ENCODE results near the gene NAA16.

Gene NAA16

DNA sequence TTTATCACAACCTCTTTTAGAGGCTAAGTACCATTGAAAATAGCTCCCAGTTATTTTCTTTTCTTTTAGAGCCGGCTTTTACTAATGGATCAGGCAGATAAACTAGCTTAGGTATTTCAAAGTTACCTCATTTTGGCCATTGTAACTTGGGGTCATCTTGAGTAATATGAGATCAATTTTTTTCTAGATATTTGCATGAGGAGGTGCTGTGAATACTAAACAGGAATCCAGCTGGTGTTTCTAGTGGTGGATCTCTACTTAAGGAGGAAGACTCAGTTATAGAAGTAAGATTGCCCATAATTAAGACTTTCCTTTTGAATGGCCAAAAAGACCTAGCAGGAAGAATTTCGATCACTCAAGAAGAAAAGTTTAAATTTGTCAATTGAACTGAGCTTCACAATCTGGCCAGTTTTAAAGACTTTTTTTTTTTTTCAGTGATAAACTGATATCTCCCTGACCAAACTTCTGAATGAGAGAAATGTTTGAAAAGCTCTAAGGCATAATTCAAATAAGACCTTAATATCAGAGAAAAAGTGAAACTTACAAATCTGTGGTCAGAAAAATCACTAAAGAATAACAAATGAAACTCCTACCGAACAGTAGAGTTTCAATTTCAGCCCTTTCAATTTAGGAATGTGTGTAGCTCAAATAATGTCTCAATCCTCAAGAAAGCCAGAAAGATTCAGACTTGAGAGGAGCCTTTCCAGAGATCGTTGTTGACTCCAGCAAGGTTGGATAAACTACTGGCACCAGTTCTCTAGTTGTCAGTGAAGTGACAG, 11.6 kb upstream of the NAA16 start:
- DNase-seq = no peak
- in situ Hi-C loops (cut with HindIII; ENCODE audit: low pct_ligation_motif_present, low pct_unique_long_range_greater_than_20kb, low sequenced_read_pairs) = no loop called here

DNA sequence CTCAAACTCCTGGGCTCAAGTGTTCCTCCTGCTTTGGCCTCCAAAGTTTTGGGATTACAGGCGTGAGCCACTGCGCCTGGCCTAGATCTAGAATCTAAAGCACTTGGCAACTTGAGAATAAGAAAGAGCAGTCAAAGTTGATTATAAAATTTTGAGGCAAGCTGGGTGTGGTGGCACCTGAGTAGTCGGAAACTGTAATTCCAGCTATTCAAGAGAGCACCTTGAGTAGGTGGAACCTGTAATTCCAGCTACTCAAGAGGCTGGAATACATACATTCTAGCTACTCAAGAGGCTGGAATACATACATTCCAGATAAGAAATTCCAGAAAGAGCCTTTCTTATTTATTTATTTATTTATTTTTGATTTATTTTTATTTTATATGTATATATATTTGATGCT, 8.3 kb upstream of the NAA16 start:
- in situ Hi-C loops (cut with HindIII; ENCODE audit: low pct_ligation_motif_present, low pct_unique_long_range_greater_than_20kb, low sequenced_read_pairs) = no loop called here
- DNase-seq = no peak

DNA sequence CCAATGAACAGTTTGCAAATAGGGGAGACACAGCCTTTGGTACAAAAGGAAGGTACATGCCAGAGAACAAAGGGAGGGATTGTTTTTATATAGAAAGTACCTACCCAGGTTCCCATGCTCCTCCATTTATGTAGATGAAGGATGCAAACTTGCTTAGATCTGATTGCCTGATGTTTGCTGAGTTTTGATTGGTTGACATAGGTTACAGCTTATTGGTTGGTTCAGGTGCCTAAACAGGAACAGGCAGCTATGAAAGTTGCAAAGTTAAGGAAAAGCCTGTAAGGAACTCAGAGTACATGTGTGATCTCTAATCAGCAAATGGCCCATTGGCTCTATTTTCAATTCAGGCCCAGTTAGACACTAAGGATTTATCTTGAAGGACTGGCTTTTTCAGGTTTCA, 6.5 kb upstream of the NAA16 start:
- in situ Hi-C loops (cut with HindIII; ENCODE audit: low pct_ligation_motif_present, low pct_unique_long_range_greater_than_20kb, low sequenced_read_pairs) = no loop called here

DNA sequence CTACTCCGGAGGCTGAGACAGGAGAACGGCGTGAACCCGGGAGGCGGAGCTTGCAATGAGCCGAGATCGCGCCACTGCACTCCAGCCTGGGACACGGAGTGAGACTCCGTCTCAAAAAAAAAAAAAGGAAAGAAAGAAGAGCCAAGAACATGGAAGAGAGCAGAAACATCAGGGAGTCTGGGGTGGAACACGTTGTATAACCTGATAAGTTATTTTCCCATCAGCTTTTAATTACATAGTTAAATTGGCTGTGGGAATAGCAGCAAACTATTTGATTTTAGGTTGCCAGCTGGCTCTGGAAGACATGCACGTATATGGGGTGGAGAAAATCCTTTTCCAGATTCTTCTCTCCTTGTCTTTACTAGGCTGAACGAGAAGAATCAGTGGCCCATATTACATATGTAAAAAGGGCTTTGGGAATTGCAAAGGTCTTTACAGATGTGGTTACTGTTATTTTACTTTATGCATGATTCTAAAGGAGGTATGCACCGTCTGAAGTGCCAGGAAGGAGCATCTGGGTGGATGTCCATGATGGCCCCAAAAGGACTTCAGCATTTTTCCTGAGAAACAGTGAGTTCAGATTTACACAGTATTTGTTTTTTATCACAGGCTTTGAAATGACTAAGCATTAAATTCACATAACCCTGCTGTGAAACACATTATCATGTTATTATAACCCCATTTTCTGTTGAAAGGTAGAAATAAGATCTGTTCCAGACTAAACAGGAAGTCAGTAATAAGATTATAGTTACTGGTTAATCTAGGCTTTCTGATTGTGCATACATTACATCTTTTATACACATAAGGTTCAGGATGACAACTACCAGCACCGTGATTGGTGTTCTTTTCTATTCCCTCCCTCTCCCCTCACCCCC, 4.6 kb upstream of the NAA16 start:
- in situ Hi-C loops (cut with HindIII; ENCODE audit: low pct_ligation_motif_present, low pct_unique_long_range_greater_than_20kb, low sequenced_read_pairs) = no loop called here
- no peak for DNase-seq

More for the DNA sequence above, 6.5 kb upstream of the NAA16 start:
- DNase-seq = no peak

DNA sequence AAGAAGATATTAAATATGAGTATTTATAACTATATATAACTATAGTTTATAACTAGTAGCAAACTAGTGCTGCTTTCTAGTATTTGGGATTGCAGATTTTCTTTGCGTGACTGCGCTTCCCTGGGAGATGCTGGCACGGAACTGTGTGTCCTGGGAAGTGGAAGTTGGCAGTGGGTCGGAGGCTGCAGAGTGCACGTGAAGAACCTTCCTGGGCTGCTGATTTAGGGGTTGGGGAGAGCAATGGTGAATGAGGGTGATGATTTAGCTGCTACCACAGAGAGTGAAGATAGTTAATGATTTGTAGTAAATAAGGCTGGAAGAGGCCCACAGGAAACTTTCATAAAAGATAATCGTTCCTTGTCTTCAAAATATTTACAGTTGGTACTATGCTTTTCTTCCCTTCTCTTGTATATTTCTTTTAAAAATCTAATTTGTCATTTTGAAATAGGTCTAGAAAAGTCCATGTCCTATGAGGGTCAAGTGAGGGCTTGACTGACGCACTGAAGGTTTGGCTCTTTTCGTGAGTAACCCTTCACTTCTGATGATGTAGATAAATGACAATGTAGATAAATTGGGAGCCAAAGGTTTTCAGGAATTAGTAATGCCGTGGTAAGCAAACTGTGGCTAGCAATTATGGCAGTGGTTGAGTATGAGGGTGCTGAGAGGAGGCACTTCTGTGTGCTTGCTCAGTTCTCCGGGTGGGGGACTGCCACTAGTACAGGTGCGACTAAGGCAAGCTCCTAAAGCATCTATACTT, 3.0 kb upstream of the NAA16 start:
- DNase-seq = no peak

DNA sequence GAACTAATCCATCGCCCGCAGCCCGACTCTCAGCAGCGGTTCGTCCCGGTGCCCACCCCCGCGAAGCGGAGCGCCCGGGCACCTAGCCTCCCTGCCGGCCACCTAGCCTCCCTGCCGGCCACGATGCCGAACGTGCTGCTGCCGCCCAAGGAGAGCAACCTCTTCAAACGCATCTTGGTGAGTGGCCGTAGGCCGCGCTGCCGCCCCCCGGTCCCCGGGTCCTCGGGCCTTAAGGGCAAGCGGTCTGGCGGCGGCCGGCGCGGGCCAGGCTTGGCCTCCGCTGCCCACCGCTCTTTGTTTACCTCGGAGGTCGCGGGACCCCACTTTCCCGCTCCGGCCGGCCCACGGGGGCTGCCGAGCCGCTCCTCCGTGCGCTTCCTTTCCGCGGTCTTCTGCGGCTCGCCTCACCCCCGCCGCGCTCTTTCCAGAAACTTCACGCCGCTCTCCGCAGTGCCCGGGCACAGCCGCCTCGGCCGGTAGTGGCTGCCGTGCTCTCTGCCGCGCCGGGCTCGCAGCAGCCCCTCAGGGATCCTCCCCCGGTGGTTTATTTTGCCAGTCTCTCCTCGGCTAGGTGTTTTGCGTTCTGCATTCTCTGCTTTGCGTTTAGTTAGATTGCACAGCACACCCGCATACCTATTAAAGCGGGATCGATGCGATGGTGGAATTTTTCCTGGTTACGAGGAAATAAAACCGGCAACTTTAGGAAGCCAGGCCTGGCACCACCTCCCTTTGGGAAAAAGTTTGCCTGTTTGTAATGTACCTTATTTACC, 524 bp downstream of the NAA16 start:
- in situ Hi-C loops (cut with HindIII; ENCODE audit: low pct_ligation_motif_present, low pct_unique_long_range_greater_than_20kb, low sequenced_read_pairs) = no loop called here
- peak; percentile 40 for DNase-seq

More for the DNA sequence above, 3.0 kb upstream of the NAA16 start:
- in situ Hi-C loops (cut with HindIII; ENCODE audit: low pct_ligation_motif_present, low pct_unique_long_range_greater_than_20kb, low sequenced_read_pairs) = no loop called here

DNA sequence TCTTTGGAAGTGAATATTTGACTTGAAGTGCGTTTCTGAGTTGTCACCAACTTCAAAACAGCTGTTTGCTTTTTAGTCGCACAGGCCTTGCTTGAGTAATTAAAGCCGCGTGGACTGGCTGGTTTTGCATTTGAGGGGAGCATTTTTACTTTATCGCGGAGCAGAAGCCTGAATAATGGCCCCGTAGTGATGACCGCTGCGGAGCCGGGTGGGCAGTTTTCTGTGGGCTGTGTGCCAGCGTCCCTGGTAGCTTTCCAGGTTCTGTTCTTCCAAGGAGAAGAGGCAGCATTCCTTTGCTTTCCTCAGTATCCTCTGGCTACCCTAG, 1.1 kb downstream of the NAA16 start:
- in situ Hi-C loops (cut with HindIII; ENCODE audit: low pct_ligation_motif_present, low pct_unique_long_range_greater_than_20kb, low sequenced_read_pairs) = no loop called here
- peak; percentile 51 for DNase-seq

DNA sequence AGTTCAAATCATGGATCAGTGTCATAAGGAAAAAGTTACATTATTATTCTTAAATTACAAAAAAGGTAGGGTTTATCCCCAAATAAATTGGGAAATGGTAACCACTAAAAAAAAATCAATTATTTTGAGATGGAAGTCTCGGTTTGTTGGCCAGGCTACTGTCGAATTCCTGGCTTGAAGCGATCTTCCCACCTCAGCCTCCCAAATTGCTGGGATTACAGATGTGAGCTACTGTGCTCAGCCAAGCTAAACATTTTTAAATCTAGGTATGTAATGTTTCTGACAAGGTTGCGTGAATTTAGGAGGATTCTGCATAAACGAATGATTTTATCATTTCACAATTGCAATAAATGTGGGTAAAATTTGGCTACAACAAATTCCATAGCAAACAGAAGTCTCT, 2.0 kb downstream of the NAA16 start:
- in situ Hi-C loops (cut with HindIII; ENCODE audit: low pct_ligation_motif_present, low pct_unique_long_range_greater_than_20kb, low sequenced_read_pairs) = no loop called here

DNA sequence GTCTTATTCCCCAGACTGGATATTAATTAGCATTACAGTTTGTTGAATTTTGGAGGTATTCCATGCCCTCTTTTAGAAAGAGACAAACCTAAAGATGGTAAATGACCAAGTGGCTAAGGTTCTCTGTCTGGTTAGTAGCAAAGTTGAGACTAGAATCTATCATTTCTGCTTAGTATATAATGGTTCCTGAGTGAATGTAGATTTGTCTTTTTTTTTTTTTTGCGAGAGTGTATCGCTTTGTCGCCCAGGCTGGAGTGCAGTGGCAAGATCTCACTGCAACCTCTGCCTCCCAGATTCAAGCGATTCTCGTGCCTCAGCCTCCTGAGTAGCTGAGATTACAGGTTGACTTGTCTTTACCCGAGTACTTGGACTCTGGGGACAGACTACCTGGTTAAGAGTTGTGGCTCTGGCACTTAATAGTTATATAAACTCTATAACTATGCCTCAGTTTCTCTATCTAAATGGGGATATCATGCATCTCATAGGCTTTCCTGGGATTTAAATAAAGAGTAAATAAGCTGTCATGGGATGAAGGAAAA, 2.7 kb downstream of the NAA16 start:
- no peak for DNase-seq
- in situ Hi-C loops (cut with HindIII; ENCODE audit: low pct_ligation_motif_present, low pct_unique_long_range_greater_than_20kb, low sequenced_read_pairs) = no loop called here

More for the DNA sequence above, 2.0 kb downstream of the NAA16 start:
- no peak for DNase-seq

DNA sequence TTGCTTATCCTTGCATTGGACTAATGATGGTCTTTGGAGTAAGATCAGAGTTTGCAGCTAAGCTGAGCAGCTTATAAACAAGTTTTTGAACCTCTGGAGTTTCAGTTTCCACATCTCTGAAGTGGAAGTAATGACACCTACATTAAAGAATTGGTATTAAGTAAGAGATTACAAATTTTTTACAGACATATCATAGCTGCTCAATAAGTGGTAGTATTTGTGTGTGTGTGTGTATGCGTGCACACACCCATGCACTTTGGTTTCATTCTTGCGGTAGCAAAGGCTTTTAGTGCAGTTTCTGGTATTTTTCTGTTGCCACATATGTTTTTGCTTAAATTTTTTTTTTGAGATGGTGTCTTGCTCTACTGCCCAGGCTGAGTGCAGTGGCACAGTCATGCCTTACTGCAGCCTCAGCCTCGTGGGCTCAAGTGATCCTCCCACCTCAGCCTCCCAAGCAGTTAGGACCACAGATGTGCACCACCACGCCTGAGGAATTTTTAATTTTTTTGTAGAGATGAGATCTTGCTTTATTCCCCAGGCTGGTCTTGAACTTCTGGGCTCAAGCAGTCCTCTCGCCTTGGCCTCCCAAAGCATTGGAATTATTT, 4.5 kb downstream of the NAA16 start:
- in situ Hi-C loops (cut with HindIII; ENCODE audit: low pct_ligation_motif_present, low pct_unique_long_range_greater_than_20kb, low sequenced_read_pairs) = no loop called here
- DNase-seq = no peak

DNA sequence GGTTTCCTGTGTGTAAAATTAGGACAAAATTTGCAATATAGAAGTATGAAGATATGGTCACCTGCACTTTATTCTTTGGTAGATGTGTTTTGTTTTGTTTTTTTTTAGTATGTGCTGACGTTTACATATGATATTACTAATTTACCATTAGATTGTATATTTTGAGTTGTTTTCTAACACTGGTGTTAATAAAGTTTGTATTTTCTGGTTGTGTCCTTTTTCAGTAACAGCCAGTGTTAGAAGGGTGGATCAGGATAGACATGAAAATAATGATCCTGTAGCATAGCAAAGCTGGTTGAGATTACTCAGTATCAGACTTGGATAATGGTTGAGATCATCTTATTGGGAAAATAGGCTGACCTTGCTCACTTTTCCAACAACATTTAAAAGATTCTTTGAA, 6.2 kb downstream of the NAA16 start:
- DNase-seq = no peak
- in situ Hi-C loops (cut with HindIII; ENCODE audit: low pct_ligation_motif_present, low pct_unique_long_range_greater_than_20kb, low sequenced_read_pairs) = no loop called here

DNA sequence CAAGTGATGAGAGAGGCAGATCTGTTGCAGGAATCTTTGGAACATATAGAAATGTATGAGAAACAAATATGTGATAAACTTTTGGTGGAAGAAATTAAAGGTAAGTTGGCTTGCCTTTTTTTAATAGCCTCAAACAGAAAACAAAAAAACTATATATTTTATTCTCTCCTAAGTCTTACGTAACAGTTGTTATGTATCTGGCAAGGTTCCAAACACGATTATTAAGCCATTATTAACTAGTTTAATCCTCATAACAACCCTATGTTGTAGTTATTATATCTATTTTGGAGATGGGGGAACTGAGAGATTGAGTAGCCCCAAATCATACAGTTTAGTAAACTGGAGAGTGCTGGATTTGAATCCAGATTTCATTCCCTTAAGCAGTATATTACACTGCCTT, 14.7 kb downstream of the NAA16 start:
- DNase-seq = no peak
- in situ Hi-C loops (cut with HindIII; ENCODE audit: low pct_ligation_motif_present, low pct_unique_long_range_greater_than_20kb, low sequenced_read_pairs) = no loop called here

DNA sequence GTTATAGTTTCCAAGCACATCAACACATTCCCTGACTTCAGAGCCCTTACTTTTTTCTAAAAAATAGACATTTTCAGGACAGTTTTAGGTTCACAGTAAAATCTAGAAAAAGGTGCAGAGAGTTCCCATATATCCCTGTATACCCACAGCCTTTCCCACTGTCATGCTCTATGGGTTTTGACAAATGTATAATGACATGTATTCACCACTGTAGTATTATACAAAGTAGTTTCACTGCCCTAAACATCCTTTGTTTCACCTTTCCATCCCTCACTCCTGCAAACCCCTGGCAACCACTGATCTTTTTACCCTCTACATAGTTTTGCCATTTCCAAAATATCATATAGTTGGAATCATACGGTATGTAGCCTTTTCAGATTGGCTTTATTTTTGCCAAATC, 15.6 kb downstream of the NAA16 start:
- in situ Hi-C loops (cut with HindIII; ENCODE audit: low pct_ligation_motif_present, low pct_unique_long_range_greater_than_20kb, low sequenced_read_pairs) = no loop called here
- DNase-seq = no peak

DNA sequence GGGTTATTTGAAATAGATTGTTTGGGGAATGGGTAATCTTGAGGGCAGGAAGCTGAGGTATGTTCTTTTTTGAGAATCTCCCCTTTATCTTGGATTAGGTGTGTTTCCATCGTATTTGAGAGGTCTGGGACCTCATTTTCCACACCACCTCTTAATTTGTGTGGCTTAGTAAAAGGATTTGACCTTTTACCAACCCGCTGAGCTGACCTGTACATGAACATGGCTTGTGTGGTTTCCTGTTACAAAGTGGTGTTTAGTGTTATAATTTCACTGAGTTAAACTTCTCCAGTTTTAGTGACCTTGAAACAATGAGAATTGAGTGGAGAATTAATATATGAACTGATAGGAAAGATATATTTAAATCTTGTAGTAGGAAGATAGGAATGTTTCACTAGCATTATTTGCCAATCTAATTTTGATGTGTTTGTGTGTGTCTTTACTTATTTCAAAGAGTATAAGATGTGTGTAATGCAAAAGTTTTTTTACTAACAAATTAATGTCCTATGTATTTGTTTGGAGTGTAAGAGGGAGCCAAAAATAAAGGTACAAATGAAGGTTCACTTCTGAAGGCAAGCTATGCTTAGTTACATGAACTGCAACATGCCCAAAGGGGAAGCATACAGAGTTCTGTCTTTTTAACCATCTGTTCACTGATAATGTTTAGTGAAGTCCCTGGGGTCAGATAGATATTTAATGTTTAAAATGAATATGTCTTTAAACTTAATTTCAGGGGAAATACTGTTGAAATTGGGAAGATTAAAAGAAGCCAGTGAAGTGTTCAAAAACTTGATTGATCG, 17.1 kb downstream of the NAA16 start:
- DNase-seq = no peak
- in situ Hi-C loops (cut with HindIII; ENCODE audit: low pct_ligation_motif_present, low pct_unique_long_range_greater_than_20kb, low sequenced_read_pairs) = no loop called here

DNA sequence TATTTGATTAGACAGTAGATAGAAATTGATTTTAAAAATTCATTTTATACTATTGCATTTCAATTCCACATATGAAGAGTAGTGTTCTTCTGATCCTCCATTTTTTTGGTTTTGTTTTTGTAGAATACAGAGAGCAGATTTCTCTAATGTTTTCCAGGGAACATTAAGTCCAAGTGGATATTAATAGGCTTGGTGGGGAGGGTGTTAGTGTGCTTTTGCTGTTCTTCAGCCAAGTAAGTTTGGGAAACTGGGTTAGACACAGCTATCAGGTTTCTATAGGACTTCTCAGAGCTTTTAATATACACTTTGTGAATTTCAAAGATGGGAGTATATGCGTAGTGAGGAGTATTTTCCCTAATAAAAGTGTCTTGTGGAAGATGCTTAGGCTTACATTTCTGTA, 21.8 kb downstream of the NAA16 start:
- no peak for DNase-seq
- in situ Hi-C loops (cut with HindIII; ENCODE audit: low pct_ligation_motif_present, low pct_unique_long_range_greater_than_20kb, low sequenced_read_pairs) = no loop called here

DNA sequence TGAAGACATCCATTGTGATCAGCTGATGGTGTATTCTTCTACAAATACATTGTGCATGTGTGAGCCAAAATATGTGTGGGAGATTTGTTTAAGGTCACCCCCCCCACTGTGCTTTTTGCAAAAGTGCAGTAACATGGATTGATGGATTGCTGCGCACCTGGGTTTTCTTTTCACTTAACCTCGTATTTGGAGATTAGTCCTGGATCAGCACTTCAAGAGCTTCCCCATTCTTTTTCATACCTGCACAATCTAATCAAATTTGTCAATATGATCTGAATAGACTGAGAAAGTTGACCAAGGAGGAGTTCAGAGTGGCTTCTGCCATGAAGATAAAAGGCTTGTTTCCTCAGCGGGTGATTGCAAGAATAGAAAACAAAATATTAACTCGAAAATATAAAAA, 23.7 kb downstream of the NAA16 start:
- in situ Hi-C loops (cut with HindIII; ENCODE audit: low pct_ligation_motif_present, low pct_unique_long_range_greater_than_20kb, low sequenced_read_pairs) = no loop called here
- DNase-seq = no peak

DNA sequence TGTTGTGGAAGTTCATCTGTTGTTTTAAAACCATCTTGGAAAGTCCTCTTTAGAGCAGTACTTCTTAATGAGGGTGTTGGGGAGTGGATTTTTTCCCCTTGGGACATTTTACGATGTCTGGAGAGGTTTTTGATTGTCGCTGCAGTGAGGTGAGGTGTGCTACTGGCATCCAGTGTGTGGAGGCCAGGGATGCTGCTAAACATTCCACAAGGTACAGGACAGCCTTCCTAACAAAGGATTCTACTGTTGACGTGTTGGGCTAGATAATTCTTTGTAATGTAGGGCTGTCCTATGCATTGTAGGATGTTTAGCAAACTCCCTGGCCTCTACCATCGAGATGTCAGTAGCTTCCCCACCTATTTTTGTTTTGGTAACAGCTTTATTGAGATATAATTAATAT, 33.3 kb downstream of the NAA16 start:
- in situ Hi-C loops (cut with HindIII; ENCODE audit: low pct_ligation_motif_present, low pct_unique_long_range_greater_than_20kb, low sequenced_read_pairs) = no loop called here
- DNase-seq = no peak
